Nephron (organoid): ENCODE results near the gene R3HCC1L.

ENCODE experiments used
- H3K27ac Mint-ChIP-seq, 3 experiments: 2 replicates each; pipeline ENCODE4 v1.8.0; 2020; ENCODE audit warnings: mixed read lengths in 3 of 3, mild to moderate bottlenecking in 2 of 3, moderate library complexity in 1 of 3
- H3K27me3 Mint-ChIP-seq: 2 replicates; pipeline ENCODE4 v1.8.0; 2021; ENCODE audit warnings: low read depth, mild to moderate bottlenecking, moderate library complexity, mixed read lengths
- H3K36me3 Mint-ChIP-seq: 2 replicates; pipeline ENCODE4 v1.8.0; 2020; ENCODE audit warnings: low read depth, mixed read lengths
- H3K4me1 Mint-ChIP-seq: 2 replicates; pipeline ENCODE4 v1.8.0; 2020; ENCODE audit warnings: mixed read lengths
- H3K4me3 Mint-ChIP-seq, 3 experiments: 2 replicates each; pipeline ENCODE4 v1.8.0; 2020; ENCODE audit warnings: mild to moderate bottlenecking in 3 of 3, mixed read lengths in 3 of 3, moderate library complexity in 2 of 3
- H3K9me3 Mint-ChIP-seq: 2 replicates; pipeline ENCODE4 v1.8.0; 2020; ENCODE audit warnings: mixed read lengths
- CTCF ChIP-seq, 3 experiments: fragments of 200-600 bp; sonication (generic); IDR thresholded peaks; one replicate each; pipeline ENCODE4 v1.5.0; 2021; ENCODE audit warnings: antibody characterized with exemption in 3 of 3; ENCODE audit not compliant: unreplicated experiment in 3 of 3

The R3HCC1L gene

GRCh38 chr10:98252464-98252863, 118.0 kb downstream of the R3HCC1L start:
- no peak overlapping the region for H3K27ac Mint-ChIP-seq
- TF ChIP-seq CTCF (IDR thresholded peaks at IDR 0.05; ENCODE audit: unreplicated experiment in 3 of 3): no peak
- H3K36me3 Mint-ChIP-seq: peaks cover 35% of the 10 kb centered on the region
- H3K9me3 Mint-ChIP-seq: no peaks in the 10 kb centered on the region
- peaks cover 32% of the 10 kb centered on the region for H3K4me1 Mint-ChIP-seq
- H3K27me3 Mint-ChIP-seq: no peaks in the 10 kb centered on the region
- no peak overlapping the region for H3K4me3 Mint-ChIP-seq

GRCh38 chr10:98253499-98253898, 119.0 kb downstream of the R3HCC1L start:
- Mint-ChIP-seq H3K27me3 (no peaks in the 10 kb centered on the region), H3K4me3 (no peak overlapping the region), H3K27ac (no peak overlapping the region), H3K36me3 (peaks cover 26% of the 10 kb centered on the region), H3K9me3 (no peaks in the 10 kb centered on the region), H3K4me1 (peaks cover 25% of the 10 kb centered on the region)
- no peak for TF ChIP-seq CTCF (IDR thresholded peaks at IDR 0.05; ENCODE audit: unreplicated experiment in 3 of 3)

- peaks cover 23% of the 10 kb centered on the region for H3K4me1 Mint-ChIP-seq
- H3K9me3 Mint-ChIP-seq: no peaks in the 10 kb centered on the region
- no peak overlapping the region for H3K27ac Mint-ChIP-seq
- H3K27me3 Mint-ChIP-seq: peaks cover 4% of the 10 kb centered on the region
- H3K4me3 Mint-ChIP-seq: no peak overlapping the region
- no peak for TF ChIP-seq CTCF (IDR thresholded peaks at IDR 0.05; ENCODE audit: unreplicated experiment in 3 of 3)
- peaks cover 20% of the 10 kb centered on the region for H3K36me3 Mint-ChIP-seq
These were observed 119.9 kb downstream of the R3HCC1L start for GRCh38 chr10:98254234-98254974.

- Mint-ChIP-seq H3K4me1 (peaks cover 17% of the 10 kb centered on the region), H3K9me3 (no peaks in the 10 kb centered on the region), H3K27me3 (peaks cover 4% of the 10 kb centered on the region), H3K36me3 (peaks cover 11% of the 10 kb centered on the region), H3K27ac (no peak overlapping the region), H3K4me3 (no peak overlapping the region)
- TF ChIP-seq CTCF (IDR thresholded peaks at IDR 0.05; ENCODE audit: unreplicated experiment in 3 of 3): no peak
These were observed 120.9 kb downstream of the R3HCC1L start for GRCh38 chr10:98255146-98255877.

GRCh38 chr10:98256692-98257091, 122.2 kb downstream of the R3HCC1L start:
- Mint-ChIP-seq H3K27ac (no peak overlapping the region), H3K4me1 (peaks cover 22% of the 10 kb centered on the region), H3K36me3 (peaks cover 6% of the 10 kb centered on the region), H3K4me3 (no peak overlapping the region), H3K27me3 (peaks cover 4% of the 10 kb centered on the region), H3K9me3 (no peaks in the 10 kb centered on the region)
- TF ChIP-seq CTCF (IDR thresholded peaks at IDR 0.05; ENCODE audit: unreplicated experiment in 3 of 3): no peak
